ENCODE data around the gene CASP3. TPM values are rescaled to one million over a fixed set of nuclear protein-coding genes. Genes with fewer than 3 reads are reported as not detected.

Gene CASP3
- total RNA-seq, 4 donors from 2014 or later, result 10.6 to 47.0 (median 17.6) TPM

DNA sequence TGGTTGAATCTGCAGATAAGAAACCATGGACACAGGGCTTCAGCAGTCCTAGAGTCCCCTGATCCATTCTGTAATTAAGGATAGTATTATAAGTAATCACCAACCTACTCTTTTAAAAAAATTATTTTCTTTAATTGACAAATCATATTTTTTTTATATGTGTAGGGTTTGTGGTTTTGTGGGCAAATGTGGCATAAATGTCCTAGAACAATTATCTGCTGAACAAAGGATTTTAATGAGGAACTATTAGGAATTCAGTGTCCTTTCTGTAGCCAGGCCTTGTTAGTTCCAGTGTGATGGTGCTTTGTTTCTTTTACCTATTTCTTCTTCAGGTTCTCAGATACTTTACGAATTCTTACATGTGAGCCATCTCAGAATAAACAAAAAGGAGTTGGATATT lies 32.7 kb upstream of the CASP3 start:
- H3K9me3 ChIP-seq, result no peaks in the 10 kb centered on the region
- DNase-seq, result no peak
- no peaks in the 10 kb centered on the region for H3K36me3 ChIP-seq
- H3K4me1 ChIP-seq, result no peaks in the 10 kb centered on the region
- intact Hi-C loops (cut with DNase I; ENCODE audit: low total_unique reads), result no loop called here
- H3K27ac ChIP-seq, result no peak overlapping the region
- no peaks in the 10 kb centered on the region for H3K27me3 ChIP-seq
- TF ChIP-seq POLR2A (IDR thresholded peaks at IDR 0.05), result no peak
- TF ChIP-seq, protein P1, sequence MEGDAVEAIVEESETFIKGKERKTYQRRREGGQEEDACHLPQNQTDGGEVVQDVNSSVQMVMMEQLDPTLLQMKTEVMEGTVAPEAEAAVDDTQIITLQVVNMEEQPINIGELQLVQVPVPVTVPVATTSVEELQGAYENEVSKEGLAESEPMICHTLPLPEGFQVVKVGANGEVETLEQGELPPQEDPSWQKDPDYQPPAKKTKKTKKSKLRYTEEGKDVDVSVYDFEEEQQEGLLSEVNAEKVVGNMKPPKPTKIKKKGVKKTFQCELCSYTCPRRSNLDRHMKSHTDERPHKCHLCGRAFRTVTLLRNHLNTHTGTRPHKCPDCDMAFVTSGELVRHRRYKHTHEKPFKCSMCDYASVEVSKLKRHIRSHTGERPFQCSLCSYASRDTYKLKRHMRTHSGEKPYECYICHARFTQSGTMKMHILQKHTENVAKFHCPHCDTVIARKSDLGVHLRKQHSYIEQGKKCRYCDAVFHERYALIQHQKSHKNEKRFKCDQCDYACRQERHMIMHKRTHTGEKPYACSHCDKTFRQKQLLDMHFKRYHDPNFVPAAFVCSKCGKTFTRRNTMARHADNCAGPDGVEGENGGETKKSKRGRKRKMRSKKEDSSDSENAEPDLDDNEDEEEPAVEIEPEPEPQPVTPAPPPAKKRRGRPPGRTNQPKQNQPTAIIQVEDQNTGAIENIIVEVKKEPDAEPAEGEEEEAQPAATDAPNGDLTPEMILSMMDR (IDR thresholded peaks at IDR 0.05), result no peak
- no peak overlapping the region for H3K4me3 ChIP-seq

DNA sequence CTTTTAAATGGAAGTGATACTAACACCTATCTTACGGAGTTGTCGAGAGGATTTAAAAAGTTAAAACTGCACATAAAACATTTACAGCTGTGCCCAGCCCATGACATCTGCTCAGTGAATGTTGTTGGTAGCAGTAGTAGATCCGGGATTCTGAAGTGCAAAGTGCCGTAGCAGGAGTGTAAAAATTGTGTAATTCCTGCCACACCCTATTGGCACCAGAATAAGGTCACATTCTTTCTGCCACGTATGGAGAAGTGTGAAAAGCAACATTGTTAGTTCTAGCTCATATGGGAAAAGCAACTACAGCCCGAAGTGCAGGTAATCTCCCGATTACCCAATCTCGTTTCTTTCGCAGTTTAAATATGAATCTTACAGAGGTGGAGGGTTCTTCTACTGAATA lies 31.5 kb upstream of the CASP3 start:
- H3K36me3 ChIP-seq, result no peaks in the 10 kb centered on the region
- H3K27ac ChIP-seq, result no peak overlapping the region
- DNase-seq, result no peak
- no peaks in the 10 kb centered on the region for H3K27me3 ChIP-seq
- no peaks in the 10 kb centered on the region for H3K9me3 ChIP-seq
- intact Hi-C loops (cut with DNase I; ENCODE audit: low total_unique reads), result no loop called here
- H3K4me1 ChIP-seq, result no peaks in the 10 kb centered on the region
- no peak overlapping the region for H3K4me3 ChIP-seq
- TF ChIP-seq POLR2A (IDR thresholded peaks at IDR 0.05), result no peak
- TF ChIP-seq, protein P1 (IDR thresholded peaks at IDR 0.05), result no peak

DNA sequence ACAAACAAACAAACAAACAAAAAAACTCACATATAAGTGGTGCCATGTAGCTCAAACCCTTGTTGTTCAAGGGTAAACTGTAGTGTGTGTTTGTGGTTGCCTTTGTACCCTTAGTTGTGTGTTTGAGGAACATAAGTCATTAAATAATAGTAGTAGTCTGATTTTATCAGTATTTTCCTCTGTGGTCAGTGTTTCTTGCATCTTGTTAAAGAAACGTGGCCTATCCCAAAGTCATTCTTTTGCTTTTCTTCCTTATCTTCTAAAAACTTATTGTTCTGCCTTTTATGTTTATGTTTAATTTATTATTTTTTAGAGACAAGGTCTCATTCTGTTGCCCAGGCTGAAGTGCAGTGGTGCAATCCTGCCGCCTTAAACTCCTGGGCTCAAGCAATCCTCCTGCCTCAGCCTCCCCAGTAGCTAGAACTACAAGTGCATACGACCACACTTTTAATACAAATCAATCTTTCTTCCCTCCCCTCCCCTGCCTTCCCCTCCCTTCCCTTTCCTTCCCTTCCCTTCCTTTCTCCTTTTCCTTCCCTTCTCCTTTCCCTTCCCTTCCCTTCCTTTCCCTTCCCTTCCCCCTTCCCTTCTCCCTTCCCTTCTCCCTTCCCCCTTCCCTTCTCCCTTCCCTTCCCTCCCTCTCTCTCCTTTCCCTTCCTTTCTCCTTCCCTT lies 26.7 kb upstream of the CASP3 start:
- H3K36me3 ChIP-seq, result no peaks in the 10 kb centered on the region
- DNase-seq, result no peak
- intact Hi-C loops (cut with DNase I; ENCODE audit: low total_unique reads), result no loop called here
- H3K27me3 ChIP-seq, result no peaks in the 10 kb centered on the region
- no peak overlapping the region for H3K4me3 ChIP-seq
- no peak overlapping the region for H3K27ac ChIP-seq
- TF ChIP-seq, protein P1 (IDR thresholded peaks at IDR 0.05), result no peak
- no peak for TF ChIP-seq POLR2A (IDR thresholded peaks at IDR 0.05)
- H3K9me3 ChIP-seq, result no peaks in the 10 kb centered on the region
- no peaks in the 10 kb centered on the region for H3K4me1 ChIP-seq

DNA sequence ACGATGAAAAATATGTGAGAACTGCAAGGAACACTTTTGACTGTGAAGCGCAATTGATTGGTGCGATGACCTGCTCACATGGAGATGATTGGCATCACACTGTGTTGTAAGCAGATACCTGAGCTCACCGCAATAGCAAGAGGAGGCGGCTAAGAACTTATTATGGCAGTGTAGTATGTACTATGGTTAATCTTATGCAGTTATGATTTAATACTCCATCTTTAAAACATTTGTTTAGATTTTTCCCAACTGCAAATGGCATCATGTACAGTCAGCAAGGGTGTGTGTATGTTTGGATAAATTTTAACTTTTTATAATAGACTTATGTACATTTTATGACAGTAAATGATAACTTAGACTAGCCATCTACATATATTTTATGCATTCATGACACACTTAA lies 25.8 kb upstream of the CASP3 start:
- no peak overlapping the region for H3K27ac ChIP-seq
- H3K4me1 ChIP-seq, result no peaks in the 10 kb centered on the region
- intact Hi-C loops (cut with DNase I; ENCODE audit: low total_unique reads), result no loop called here
- H3K9me3 ChIP-seq, result no peaks in the 10 kb centered on the region
- H3K36me3 ChIP-seq, result no peaks in the 10 kb centered on the region
- TF ChIP-seq, protein P1 (IDR thresholded peaks at IDR 0.05), result no peak
- no peak for TF ChIP-seq POLR2A (IDR thresholded peaks at IDR 0.05)
- no peak overlapping the region for H3K4me3 ChIP-seq
- no peak for DNase-seq
- no peaks in the 10 kb centered on the region for H3K27me3 ChIP-seq

DNA sequence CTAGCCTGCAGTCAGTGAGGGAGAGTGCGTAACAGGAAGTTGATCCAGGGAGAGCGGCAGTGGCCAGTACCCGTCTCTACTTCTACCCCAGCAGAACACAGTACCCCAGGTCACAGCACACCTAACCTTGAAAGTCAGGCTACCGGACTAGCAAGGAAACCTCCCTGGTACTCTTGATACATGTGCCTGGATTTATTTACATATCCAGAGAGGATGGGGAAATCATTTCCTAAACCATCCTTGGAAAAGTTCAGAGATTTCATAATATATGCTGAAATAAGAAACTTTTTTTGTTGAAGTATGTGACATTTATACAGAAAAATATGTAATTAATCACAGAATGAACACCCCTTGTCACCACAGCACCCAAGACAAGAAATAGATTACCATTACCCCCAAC lies 24.8 kb upstream of the CASP3 start:
- intact Hi-C loops (cut with DNase I; ENCODE audit: low total_unique reads), result no loop called here
- no peaks in the 10 kb centered on the region for H3K4me1 ChIP-seq
- DNase-seq, result no peak
- H3K9me3 ChIP-seq, result no peaks in the 10 kb centered on the region
- H3K27me3 ChIP-seq, result no peaks in the 10 kb centered on the region
- no peak overlapping the region for H3K27ac ChIP-seq
- no peak overlapping the region for H3K4me3 ChIP-seq
- TF ChIP-seq POLR2A (IDR thresholded peaks at IDR 0.05), result no peak
- TF ChIP-seq, protein P1 (IDR thresholded peaks at IDR 0.05), result no peak
- no peaks in the 10 kb centered on the region for H3K36me3 ChIP-seq
